ENCODE results near the gene MANBA.

MANBA gene

GRCh38 chr4:102678107-102678506 is 82.7 kb downstream of the MANBA start:
- no peak for DNase-seq (ENCODE audit: low read depth)

- DNase-seq (ENCODE audit: low read depth), result no peak
Observed at GRCh38 chr4:102675141-102675540, 85.6 kb downstream of the MANBA start.

- no peak for DNase-seq (ENCODE audit: low read depth)
Observed at GRCh38 chr4:102667001-102667400, 93.8 kb downstream of the MANBA start.

- no peak for DNase-seq (ENCODE audit: low read depth)
Observed at GRCh38 chr4:102665527-102665926, 95.2 kb downstream of the MANBA start.

GRCh38 chr4:102663073-102663472 is 97.7 kb downstream of the MANBA start:
- no peak for DNase-seq (ENCODE audit: low read depth)

- no peak for DNase-seq (ENCODE audit: low read depth)
Observed at GRCh38 chr4:102657206-102657605, 103.6 kb downstream of the MANBA start.

GRCh38 chr4:102647117-102647516 is 113.7 kb downstream of the MANBA start:
- DNase-seq (ENCODE audit: low read depth), result no peak

GRCh38 chr4:102642631-102643298 is 118.0 kb downstream of the MANBA start:
- DNase-seq (ENCODE audit: low read depth), result no peak

GRCh38 chr4:102641793-102642192 is 119.0 kb downstream of the MANBA start:
- DNase-seq (ENCODE audit: low read depth), result no peak

GRCh38 chr4:102640669-102641068 is 120.1 kb downstream of the MANBA start:
- no peak for DNase-seq (ENCODE audit: low read depth)

GRCh38 chr4:102639598-102639997 is 121.2 kb downstream of the MANBA start:
- no peak for DNase-seq (ENCODE audit: low read depth)

GRCh38 chr4:102638621-102639020 is 122.1 kb downstream of the MANBA start:
- no peak for DNase-seq (ENCODE audit: low read depth)

- DNase-seq (ENCODE audit: low read depth), result no peak
Observed at GRCh38 chr4:102637391-102637790, 123.4 kb downstream of the MANBA start.

GRCh38 chr4:102633100-102633499 is 127.7 kb downstream of the MANBA start:
- DNase-seq (ENCODE audit: low read depth), result no peak

- no peak for DNase-seq (ENCODE audit: low read depth)
Observed at GRCh38 chr4:102632241-102633065, 128.3 kb downstream of the MANBA start.

- no peak for DNase-seq (ENCODE audit: low read depth)
Observed at GRCh38 chr4:102631616-102632015, 129.2 kb downstream of the MANBA start.

GRCh38 chr4:102629673-102630072 is 131.1 kb downstream of the MANBA start:
- no peak for DNase-seq (ENCODE audit: low read depth)

- no peak for DNase-seq (ENCODE audit: low read depth)
Observed at GRCh38 chr4:102627831-102628523, 132.8 kb downstream of the MANBA start.

- DNase-seq (ENCODE audit: low read depth), result peak; percentile 41
Observed at GRCh38 chr4:102625232-102625930, 135.4 kb downstream of the MANBA start.

- DNase-seq (ENCODE audit: low read depth), result no peak
Observed at GRCh38 chr4:102624505-102624904, 136.3 kb downstream of the MANBA start.

- DNase-seq (ENCODE audit: low read depth), result no peak
Observed at GRCh38 chr4:102623622-102624021, 137.1 kb downstream of the MANBA start.

All from activated T-helper 9 cell treated with anti-CD3 and anti-CD28 coated beads, Interleukin-2, amount 50 U/mL, for 16 hours (primary cell).